ENCODE measurements around the gene PI3.

PI3 gene

DNA sequence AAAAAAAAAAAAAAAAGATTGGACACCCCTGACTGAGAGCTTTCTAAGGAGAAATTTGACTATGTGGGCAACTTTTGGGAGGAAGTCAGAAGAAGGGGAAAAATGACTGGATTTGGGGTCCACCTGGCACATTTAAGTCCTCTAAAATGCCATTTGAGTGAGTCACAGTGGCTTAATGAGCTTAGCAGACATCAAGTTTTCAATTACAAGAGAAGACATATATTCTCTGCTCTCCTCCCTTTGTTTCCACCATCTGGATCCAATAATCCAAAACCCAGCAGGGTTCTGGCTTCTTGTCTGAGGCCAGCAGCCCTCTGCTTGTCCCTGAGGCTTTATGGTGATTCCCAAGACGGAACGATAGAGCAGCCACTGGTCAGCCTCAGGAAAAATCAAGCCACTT, 6.9 kb downstream of the PI3 start:
- Histone ChIP-seq H3K9ac (no peak overlapping the region), H3K27me3 (ENCODE audit: insufficient read depth, low read depth) (no peaks in the 10 kb centered on the region), H3K79me2 (ENCODE audit: insufficient read depth, low read depth) (no peaks in the 10 kb centered on the region), H4K20me1 (ENCODE audit: insufficient read depth) (no peaks in the 10 kb centered on the region), H3K36me3 (ENCODE audit: insufficient read depth) (no peaks in the 10 kb centered on the region), H2AFZ (ENCODE audit: low read depth) (no peak overlapping the region), H3K27ac (no peak overlapping the region), H3K4me1 (ENCODE audit: low read depth, poor library complexity, severe bottlenecking) (no peaks in the 10 kb centered on the region), H3K4me2 (no peak overlapping the region), H3K4me3 (IDR thresholded peaks at IDR 0.05; ENCODE audit: insufficient read depth, low read depth, low read length) (no peak overlapping the region)
- TF ChIP-seq CTCF (conservative IDR thresholded peaks at IDR 0.05; ENCODE audit: low read depth, low read length): no peak

DNA sequence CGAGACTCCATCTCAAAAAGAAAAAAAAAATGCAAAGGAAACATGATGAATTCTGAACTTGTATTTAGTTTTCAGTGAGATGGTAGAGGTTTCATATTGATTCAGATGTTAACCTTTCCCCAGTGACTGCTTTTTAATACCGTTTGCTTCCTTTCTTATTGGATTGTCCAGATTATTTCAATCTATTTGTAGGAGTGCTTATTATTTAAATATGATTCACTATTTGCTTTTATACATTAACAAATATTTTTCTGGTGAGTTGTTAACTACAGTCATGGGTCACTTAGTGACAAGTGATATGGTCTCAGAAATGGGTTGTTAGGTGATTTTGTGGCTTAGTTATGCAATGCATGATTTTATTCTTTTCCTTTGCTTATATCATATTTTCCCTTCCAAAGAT, 8.4 kb downstream of the PI3 start:
- Histone ChIP-seq H2AFZ (ENCODE audit: low read depth) (no peak overlapping the region), H3K4me2 (no peak overlapping the region), H3K36me3 (ENCODE audit: insufficient read depth) (no peaks in the 10 kb centered on the region), H3K27me3 (ENCODE audit: insufficient read depth, low read depth) (no peaks in the 10 kb centered on the region), H3K4me1 (ENCODE audit: low read depth, poor library complexity, severe bottlenecking) (no peaks in the 10 kb centered on the region), H3K27ac (no peak overlapping the region), H3K9ac (no peak overlapping the region), H4K20me1 (ENCODE audit: insufficient read depth) (no peaks in the 10 kb centered on the region), H3K4me3 (IDR thresholded peaks at IDR 0.05; ENCODE audit: insufficient read depth, low read depth, low read length) (no peak overlapping the region), H3K79me2 (ENCODE audit: insufficient read depth, low read depth) (no peaks in the 10 kb centered on the region)
- TF ChIP-seq CTCF (conservative IDR thresholded peaks at IDR 0.05; ENCODE audit: low read depth, low read length): no peak

- Histone ChIP-seq H3K4me2 (no peak overlapping the region), H3K4me1 (ENCODE audit: low read depth, poor library complexity, severe bottlenecking) (no peaks in the 10 kb centered on the region), H2AFZ (ENCODE audit: low read depth) (no peak overlapping the region), H3K4me3 (IDR thresholded peaks at IDR 0.05; ENCODE audit: insufficient read depth, low read depth, low read length) (no peak overlapping the region), H3K27ac (no peak overlapping the region), H4K20me1 (ENCODE audit: insufficient read depth) (no peaks in the 10 kb centered on the region), H3K9ac (no peak overlapping the region), H3K36me3 (ENCODE audit: insufficient read depth) (no peaks in the 10 kb centered on the region), H3K27me3 (ENCODE audit: insufficient read depth, low read depth) (no peaks in the 10 kb centered on the region), H3K79me2 (ENCODE audit: insufficient read depth, low read depth) (no peaks in the 10 kb centered on the region)
- TF ChIP-seq CTCF (conservative IDR thresholded peaks at IDR 0.05; ENCODE audit: low read depth, low read length): no peak
Measured at GRCh38 chr20:45187693-45188092, 13.0 kb downstream of the PI3 start.

DNA sequence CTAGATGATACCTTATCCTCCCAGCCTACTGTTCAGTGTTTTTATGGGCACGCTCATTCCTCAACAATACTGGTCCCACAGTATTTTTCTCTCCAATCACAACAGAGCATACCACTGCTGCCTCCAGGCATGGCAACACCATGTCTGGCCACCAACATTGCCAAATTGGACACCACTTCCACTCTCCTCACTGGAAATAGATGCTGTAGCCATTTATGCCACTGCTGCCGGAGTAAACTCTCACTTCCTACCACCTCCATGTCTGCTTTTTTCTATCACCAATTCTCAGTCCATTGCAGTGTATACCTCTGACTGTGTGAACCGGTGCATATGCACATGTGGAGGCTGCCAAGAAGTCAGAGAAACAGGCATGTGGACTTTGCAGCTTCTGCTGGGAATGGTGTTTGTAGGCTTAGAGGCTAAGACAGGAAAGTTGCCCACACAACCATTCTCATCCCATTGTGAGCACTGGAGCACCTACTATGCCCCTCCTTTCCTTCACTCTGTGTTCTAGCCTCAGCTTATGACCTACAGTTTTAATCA, 14.4 kb downstream of the PI3 start:
- H2AFZ ChIP-seq (ENCODE audit: low read depth): no peak overlapping the region
- H3K27me3 ChIP-seq (ENCODE audit: insufficient read depth, low read depth): no peaks in the 10 kb centered on the region
- TF ChIP-seq CTCF (conservative IDR thresholded peaks at IDR 0.05; ENCODE audit: low read depth, low read length): no peak
- no peak overlapping the region for H3K9ac ChIP-seq
- H3K36me3 ChIP-seq (ENCODE audit: insufficient read depth): no peaks in the 10 kb centered on the region
- no peak overlapping the region for H3K4me3 ChIP-seq (IDR thresholded peaks at IDR 0.05; ENCODE audit: insufficient read depth, low read depth, low read length)
- no peak overlapping the region for H3K27ac ChIP-seq
- H3K79me2 ChIP-seq (ENCODE audit: insufficient read depth, low read depth): no peaks in the 10 kb centered on the region
- no peak overlapping the region for H3K4me2 ChIP-seq
- H3K4me1 ChIP-seq (ENCODE audit: low read depth, poor library complexity, severe bottlenecking): no peaks in the 10 kb centered on the region
- H4K20me1 ChIP-seq (ENCODE audit: insufficient read depth): no peaks in the 10 kb centered on the region

All from KMS-11 (cell line).